Suppressor macrophage (primary cell): Measurements from ENCODE around the gene FSIP2.

ENCODE experiments used
- DNase-seq, 4 experiments: peaks; one replicate each; pipeline ENCODE4 v3.0.0-alpha.2; 2020 to 2022
- total RNA-seq, 17 experiments: gene quantifications; one replicate each; lab custom pipeline; 2026; ENCODE audit warnings: mixed read lengths in 6 of 17, inconsistent platforms in 3 of 17; lab: John Stamatoyannopoulos, UW

The FSIP2 gene, protein sequence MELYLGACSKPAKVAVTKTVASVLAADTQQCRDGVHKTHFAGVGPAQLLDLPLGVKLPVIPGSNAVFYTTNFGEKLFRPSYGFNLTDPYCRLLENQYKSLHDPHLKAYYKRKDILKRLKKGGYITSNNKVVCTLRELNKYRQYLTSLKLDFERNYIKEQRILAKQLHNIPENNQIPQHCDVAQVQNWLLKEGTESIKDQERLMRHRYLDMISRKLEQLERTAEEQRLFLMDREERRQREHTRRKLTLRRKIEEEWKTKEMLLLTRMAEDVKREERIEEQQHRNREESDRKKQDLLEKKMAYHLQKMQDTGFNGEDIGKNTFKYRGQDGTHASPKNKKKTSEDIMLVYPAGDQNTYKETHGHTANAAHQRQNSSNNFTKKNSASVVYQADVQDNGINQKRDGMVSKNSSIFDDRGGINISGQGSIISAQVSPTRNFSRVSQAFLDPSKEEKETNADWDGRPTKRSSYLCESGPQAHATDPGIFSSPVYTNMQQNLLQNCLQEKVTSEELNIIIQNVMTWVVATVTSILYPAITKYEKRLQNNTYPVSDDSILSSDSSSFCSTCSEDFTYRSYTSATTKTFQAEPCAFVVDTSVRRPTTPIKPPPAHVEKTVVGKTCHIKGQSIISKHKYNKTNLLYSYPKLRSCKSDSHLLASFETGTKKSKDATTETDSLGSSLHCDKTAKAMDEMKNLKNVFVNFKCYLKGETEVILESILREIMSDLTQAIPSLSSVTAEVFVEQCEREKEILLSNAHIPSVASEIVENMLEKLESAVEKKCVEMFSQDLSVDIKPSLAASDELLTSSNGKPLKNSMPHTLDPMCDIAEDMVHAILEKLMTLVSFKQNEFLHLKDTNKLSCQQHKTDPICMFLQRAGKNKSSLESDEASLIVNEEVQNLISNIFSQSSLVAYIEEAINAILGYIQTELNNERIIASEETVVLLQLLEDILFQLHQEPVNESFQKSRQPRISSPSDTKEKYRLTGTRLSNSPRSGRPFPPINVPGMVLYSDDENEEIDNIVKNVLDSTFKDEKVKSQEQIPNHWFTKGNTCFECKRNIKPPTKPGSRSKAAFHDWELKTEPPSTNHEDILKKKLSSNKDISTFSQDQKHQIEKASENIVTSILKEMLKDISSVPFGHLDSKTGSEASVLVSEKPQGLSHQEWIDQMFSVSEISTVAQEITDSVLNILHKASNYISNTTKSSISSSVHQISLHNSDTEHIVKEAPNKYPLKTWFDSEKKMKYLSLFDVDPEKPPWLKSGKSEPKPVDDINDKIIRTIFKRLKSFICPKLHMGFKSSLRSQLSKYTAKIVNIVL (N-terminal part only)
- 0 to 9.9 (median 0.03) reads per million in 17 experiments for total RNA-seq

DNA sequence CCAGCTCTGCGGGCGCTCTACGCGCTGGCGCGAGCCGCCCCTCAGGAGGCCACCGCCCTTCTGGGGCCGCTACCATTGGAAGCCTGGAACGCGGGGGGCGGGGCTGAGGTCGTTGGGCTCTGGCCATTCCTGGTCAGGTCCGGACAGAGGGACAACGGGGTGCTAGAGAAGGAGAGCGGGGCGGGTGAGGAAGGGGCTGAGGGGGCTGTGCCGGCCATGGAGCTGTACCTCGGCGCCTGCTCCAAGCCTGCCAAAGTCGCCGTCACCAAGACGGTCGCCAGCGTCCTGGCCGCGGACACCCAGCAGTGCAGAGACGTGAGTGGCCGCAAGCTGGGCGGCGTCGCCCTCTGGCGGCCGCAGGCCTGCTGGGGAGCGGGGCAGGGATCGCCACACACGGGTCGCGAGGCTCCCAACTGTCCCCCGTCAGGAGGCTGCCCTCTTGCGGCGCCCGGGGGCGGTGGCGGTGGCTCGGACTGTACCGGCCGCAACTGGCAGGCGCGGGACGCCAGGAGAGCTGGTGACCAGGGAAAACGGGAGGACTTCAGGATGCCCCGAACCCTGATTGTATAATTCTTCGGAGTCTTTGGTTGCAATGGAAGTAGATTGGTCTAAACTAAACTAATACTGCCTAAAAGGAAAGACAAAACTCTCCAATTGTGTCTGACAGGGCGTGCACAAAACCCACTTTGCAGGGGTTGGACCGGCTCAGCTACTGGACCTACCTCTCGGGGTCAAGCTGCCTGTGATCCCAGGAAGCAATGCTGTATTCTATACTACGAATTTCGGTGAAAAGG is at the start of gene FSIP2:
Gene FSIP2, plus strand, starts transcription at position 126 of the 794 bp plus-strand sequence. Its CDS starts 91 bp downstream, at position 217.
- peak; percentile 80 to 90 (median 82) for DNase-seq

DNA sequence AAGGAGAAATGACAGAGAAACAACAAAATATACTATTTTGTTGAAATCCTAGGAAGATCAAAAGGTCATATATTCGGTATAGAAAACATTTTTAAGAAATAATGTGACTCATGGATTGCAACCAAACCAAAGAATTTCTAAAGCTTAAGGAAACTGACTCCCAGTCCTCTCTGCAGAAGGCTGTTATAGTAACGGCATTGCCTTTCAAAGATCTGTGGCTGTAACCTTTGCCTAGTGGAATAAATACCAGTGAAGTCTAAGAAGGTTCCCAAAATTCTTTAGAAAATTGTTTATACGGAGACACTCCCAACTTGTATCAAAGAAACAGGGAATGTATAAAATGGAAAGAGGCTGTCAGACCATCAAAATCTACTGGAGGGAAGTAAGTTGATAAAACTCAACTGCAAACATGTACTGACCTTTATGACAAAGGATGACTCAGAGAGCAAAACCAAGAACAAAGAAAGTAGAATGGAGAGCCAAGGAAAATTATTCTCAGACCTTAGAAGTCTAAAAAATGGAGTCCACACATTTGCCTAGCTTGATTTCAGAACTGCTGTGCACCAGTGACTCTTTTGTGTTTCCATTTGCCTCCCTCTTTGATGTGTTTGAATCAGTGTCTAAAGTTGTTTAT is 48.6 kb upstream of the FSIP2 start:
- no peak for DNase-seq

DNA sequence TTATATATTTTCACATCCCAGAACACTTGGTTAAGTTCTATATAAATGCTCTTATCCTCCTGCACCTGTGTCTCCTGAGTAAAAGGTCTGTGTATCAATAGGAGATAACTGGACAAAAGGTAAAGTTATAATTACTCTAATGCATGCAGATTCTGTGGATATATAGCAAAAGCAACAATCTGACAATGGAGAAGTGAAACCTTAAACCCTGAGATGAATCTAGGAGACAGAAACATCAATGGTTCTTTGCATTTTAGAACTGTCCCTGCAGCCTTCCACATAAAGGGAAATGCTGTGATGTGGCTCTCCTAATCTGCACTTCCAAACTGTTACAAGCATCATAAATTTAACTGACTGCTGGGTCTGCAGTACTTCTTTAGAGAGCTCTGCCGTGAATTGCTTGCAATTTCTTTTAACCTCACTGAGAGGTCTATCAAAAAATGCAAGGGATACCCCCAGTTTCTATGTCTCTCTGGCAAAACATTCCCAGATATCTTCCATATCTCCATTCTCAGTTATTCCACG is 42.8 kb upstream of the FSIP2 start:
- DNase-seq = no peak

DNA sequence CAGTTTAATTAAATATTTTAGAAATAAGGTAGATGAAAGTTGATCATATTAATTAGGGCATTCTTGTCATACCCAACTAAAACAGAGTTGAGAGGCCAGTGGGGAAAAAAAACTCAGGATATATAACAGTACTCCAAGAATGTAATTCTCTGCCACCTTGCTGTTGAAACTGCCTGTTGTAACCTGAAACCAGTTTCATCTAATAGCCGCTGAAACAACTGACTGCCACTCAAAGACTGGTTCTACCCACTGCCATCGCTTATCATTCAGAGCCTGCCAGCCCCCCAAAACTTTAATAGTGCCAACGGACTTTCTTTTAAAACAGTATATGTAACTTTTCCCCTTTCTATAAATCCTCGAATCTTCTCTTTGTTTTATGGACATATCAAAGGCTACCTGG is 37.7 kb upstream of the FSIP2 start:
- DNase-seq = no peak

DNA sequence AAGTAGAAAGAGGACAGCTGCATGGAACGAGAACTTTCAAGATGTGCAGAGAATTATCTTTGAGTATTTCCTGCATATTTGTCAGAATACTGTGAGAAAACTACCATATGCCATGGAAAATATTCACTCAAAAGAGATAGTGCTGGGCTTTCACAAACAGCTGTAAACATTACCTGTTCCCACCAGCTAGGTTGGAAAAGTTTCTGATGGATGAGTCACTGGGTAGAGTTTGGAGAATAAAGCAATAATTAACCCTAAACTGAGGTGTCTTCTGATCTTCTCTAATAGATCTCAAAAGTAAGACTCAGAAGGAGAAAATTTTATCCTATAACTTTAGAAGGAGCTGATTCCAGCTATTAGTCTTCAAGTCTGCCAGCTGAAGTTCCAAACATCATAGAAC is 3.9 kb upstream of the FSIP2 start:
- DNase-seq = no peak

DNA sequence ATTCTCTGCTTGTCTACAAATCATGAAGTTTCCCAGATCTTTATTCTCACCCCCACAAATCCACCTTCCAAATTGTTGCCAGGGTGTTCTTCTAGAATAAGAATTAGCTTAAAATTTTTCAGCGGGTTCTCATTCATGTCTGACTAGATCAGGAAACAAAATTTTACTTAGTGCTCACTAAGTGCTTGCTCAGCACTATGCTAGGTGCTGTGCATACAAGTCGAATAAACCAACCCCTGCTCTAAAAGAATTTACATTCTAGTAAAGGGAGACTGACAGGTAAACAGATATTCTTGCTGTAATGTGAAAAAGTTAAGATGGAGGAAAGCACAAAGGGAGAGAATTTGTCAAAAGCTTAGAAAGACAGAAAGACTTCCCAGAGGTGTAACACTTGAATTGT is 2.4 kb upstream of the FSIP2 start:
- DNase-seq = no peak

DNA sequence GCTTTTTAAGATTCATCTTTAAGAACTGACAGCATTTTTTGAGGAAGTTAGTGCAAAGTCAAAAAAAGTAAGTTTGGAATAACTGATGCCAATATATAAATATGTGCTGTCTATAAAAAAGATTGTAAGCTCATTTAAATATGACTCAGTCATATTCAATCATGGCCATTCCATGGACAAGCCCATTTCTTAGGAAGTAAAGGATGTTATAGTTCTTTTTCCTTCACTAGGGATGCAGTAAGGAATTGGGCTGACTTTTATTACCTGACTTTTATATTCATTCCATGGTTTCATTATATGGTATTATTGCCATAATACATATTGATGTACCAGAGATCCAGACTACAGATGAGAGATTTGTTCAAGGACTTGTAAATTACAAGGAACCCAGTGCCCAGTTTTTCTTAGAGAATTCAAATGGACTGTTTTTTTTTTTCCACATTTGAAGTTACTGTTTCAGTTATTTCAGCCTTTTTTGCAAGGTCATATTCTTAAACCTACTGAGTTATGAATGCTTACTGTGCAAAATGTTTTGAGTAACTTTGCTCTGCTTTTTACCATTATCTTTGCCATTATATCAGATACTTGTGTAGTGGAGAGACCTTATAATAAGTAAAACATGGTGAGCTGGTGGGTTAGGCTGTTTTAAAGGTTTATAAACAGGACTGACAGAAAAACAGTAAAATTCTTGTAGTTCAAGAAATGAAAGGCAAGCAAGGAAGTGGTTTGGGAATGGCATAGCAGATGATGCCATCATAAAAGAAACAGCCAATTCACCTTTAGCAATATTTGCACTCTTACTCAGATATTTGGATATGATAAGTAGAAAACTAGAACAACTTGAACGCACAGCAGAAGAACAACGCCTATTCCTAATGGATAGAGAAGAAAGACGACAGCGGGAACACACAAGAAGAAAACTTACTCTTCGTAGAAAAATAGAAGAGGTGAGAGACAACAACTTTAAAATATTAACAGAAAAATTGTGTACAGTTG is 7.6 kb downstream of the FSIP2 start:
- no peak for DNase-seq

DNA sequence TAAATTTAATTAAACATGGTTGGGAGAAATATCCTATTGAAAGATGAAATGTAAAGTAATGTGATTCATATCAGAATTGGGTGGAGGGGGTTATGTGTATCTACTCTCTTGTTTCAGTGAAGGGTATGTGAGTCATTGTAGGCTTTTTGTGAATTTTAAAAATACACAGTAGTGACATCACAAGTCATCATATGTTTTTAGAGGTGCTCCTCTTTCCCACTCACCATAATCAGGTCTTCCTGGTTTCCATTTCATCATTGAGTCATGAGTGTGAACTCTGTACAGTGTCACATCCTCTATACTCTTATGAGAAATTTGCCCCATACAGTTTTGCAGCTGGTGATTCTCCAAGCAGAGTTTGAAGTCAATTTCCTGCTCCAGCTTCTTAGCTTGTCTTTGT is 18.8 kb downstream of the FSIP2 start:
- DNase-seq = no peak

DNA sequence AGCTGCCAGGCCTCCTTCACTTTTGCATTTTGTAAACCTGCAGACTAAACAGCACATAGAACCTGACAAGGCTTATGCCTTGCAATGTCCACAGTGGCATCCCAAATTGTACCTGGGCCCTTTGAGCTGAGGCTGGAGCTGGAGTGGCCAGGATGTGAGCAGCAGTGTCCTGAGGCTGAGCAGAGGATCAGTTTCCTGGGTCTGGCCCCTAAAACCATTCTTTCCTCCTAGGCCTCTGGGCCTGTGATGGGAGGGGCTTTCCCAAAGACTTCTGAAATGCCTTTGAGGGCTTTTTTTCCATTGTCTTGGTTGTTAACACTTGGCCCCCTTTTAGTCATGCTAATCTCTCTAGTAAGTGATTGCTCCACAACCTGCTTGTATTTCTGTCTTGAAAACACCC is 32.8 kb downstream of the FSIP2 start:
- DNase-seq = no peak

DNA sequence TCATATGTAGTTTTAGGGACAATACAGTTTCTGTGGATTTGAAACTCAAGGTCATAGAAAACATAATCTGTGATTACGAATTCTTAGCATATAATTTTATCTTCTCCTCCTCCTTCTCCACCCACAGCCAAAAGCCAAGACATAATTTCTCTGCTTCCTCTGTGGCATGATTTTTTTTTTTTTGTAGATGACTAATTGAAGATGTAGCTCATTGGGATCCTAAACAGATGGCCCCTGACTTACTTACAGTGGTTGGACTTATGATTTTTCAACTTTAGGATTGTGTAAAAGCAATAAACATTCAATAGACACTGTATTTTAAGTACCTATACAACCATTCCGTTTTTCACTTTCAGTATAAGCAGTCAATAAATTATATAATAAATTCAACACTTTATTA is 42.3 kb downstream of the FSIP2 start:
- DNase-seq = no peak

DNA sequence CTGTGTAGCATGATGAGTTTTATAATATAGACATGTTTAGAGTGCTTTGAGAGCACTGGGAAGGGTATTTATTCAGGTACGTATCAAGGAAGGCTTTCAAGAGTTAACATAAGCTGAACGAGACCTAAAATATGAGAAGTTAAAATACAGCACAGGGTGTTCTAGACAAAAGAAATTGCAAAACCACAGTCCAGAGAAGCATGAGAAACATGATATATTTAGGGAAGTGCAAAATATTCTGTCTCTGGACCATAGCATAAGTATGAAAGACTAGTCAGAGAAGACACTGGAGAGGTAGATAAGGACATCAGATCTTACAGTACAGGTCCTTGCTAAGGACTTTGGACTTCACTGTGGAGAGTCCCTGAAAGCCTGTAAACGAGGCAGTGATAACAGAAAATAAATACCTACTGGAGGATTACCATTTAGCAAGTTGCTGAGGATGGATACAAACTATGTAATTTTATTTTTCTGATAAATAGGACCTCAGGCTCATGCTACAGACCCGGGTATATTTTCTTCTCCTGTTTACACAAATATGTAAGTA is 43.7 kb downstream of the FSIP2 start:
- no peak for DNase-seq

DNA sequence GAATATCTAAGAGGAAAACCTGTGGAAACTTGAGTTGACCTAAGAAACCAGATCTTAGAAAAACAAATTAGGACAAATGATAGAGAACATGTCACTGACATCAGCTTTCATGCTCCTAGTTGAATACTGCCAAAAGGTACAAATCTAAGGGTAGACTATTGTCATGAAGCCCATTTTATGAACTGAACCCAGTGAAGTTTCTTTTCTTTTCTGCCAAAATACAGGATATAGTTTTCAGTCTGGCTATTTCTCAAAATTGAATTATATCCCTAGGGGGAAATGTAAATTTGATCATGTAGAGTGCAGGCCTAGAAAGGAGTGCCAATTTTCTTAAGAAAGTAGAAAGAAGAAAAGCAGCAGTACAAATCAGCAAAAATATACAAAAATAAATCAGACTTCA is 46.6 kb downstream of the FSIP2 start:
- no peak for DNase-seq

DNA sequence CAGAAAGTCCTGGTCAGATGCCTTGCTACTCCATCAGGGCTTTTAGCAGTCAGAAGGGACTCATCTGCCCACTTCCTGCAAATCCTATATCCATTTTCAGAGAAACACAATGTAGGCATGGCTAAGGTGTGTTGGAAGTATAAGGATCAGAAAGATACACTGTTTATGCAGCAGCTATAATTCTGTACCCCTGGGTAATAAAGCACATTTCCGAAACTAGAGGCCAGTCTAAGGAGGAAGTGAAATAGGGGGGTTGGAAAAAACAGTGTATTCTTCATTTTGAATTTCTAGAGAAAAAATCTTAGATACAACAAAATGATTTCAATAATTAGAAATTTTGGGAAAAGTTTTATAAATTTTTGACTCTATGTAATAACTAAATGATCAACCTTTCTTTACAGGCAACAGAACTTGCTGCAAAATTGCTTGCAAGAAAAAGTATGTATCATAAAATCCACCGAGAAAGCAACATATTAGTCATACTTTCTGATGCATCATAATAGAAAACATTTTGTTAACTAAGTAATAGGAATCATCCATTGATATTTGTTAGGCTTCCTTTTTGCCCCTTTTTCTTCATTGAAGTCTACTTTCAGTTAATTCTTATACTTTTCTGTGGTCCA is 47.4 kb downstream of the FSIP2 start:
- DNase-seq = no peak

DNA sequence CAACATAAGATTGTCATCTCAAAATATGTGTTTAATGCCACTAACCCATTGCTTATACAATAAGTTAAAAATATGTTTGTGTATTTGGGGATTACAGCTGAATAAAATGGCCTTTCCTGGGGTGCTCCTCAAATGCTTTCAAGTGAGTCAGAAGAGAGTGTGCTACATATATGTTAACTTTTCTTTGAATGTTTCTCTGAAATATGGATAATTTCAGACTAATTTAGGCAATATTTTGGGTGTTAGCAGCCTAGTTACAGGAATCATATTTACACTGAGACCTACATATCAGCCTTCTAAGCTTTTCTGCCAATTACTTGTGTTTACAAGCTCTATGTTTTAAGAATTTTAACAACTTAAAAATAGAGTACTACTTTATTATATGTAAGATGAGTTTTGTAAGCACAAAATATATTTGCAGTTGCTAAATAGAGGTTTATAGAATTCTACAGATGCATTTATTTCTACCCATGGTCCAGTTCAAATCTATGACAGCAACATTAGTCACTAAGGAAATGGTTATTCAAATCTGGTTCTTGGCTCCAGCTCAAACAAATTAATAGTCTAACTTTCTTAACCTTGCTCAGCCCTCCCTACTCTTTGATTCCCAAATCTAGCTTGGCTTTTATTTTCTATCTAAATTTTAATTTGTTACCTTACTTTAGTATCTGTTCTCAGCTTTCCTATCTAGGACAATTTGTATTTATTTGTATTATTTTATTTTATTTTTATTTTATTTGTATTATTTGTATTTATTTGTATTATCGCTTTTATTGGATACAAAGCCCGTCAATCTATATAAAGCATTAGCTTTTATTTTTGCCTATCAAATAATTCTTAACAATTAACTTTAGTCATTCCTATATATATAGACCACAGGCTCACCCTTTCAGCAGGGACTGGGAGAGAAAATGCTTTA is 48.9 kb downstream of the FSIP2 start:
- no peak for DNase-seq

DNA sequence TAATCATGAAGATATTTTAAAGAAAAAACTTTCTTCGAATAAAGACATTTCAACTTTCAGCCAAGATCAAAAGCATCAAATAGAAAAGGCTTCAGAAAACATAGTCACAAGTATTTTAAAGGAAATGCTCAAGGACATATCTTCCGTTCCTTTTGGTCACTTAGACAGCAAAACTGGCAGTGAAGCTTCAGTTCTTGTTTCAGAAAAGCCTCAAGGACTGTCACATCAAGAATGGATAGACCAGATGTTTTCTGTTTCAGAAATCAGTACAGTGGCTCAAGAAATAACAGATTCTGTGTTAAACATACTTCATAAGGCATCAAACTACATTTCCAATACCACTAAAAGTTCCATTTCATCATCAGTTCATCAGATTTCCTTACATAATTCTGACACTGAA is 51.8 kb downstream of the FSIP2 start:
- DNase-seq = no peak

DNA sequence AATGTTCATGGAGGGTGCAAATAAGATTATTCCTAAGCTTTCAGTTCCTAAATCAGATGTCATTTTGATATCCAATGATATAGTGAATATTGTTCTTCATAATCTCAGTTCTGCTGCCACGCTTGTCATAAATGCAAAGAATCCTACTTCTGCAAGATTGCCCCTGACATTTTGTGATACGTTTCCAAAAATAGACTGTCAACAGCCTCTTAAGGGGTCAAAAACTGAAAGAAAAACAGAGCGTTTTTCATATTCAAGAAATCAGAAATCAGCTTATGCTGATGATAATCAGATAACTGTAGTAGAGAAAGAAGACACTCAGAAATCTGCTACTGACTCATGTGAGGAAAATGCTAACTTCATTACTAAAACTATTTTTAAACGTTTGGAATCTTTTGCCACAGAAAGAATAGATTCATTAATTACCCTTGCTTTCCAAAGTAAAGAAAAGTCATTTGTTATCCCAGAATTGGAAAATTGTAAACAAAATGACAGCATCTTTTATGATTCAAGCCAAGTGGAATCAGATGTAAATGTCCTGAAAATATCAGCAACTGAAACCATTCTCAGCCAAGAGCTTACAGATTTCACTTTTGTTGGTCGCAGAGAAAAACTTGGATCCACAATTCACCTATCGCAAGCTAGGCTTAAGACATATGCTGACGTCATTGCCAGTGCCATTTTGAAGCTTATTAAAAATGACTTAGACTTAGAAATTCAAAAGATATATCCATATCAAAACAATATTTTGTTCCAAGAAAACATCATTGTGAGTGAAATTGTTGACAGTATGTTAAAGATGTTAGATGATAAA is 55.1 kb downstream of the FSIP2 start:
- DNase-seq = no peak

DNA sequence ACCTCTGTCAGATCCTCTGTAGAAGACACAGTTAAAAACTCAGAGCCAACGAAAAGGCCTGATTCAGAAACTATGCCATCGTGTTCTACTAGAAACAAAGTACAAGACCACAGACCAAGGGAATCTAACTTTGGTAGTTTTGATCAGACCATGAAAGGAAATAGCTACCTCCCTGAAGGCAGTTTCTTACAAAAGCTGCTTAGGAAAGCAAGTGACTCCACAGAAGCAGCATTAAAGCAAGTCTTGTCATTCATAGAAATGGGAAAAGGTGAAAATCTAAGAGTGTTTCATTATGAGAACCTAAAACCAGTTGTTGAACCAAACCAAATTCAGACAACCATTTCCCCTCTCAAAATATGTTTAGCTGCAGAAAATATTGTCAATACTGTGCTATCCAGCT is 58.2 kb downstream of the FSIP2 start:
- DNase-seq = no peak
